HG03460 (cell line): ENCODE measurements around the gene MRGPRG.

Experiments used
- ATAC-seq: cut with Tn5 transposase; IDR thresholded peaks from one replicate; pipeline ENCODE4 v1.9.1; 2021; ENCODE audit not compliant: unreplicated experiment

Gene MRGPRG

DNA sequence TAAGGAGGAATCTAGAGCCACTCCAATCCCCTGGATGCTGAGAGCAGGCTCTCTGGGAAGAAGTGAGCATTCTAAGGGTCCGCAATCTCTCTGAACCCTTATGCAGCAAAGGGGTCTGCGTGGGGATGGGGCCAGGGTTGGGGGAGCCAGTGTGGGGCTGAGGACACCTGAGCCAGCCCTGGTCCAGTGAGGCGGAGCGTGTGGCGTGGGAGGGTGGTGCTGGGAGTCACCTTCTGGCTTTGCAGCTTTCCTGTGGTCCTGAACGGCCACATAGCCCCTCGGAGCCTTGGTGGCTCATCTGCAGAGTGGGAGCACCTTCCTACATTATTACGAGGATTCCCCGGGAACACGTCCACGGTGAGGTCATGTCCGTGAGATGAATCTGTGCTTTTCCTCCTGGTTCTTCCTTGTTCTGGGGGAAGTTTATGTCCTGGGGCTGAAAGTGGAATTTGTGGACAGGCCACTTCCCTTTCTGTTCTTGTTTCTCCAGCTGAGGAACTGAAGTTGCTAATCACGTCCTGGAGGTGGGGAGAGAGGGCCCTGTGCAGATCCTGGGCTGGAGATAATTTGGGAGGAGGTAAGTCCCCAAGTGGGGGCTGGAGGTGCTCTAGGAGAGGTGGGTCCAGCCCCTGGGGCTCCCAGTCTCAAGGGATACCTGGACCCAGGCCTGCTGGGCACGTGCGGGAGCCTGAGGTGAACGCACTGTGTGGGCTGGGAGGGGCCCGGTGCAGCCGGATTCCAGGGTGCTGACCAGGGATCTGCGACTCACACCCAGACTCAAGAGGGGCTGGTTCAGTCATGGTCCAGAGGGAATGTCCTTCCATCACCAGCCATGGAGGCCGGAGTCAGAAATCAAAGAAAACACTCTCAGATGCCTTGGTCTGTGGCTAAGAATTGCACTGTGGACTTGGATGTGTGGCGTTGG, 7.5 kb upstream of the MRGPRG start:
- no peak for ATAC-seq

DNA sequence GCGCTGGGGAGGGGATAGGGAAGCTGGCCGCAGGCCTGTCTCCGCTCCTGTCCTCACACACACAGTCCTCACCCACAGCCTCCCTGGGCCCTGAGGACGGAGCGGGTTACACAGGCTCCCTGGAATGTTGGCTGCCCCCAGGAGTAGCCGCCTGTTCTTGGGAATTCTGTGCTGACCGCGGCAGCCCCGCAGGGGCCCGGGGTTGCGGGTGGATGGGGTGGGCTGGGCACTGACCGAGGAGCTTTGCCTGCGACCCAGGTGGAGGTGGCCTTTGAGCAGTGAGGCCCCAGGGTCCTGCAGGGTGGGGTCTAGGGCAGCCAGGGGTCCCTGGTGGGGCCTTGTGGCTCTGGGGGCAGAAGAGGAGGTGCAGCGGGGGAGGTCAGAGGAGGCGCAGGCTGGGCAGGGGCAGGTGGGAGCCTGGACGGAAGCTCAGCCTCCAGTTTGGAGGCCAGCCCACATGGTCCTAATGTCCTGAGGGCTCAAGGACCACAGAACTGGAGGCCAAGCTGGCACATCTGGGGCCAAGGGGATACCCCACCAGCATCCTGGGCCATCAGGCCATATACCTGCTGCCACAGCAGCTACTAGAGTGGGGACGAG, 6.6 kb upstream of the MRGPRG start:
- ATAC-seq: no peak

DNA sequence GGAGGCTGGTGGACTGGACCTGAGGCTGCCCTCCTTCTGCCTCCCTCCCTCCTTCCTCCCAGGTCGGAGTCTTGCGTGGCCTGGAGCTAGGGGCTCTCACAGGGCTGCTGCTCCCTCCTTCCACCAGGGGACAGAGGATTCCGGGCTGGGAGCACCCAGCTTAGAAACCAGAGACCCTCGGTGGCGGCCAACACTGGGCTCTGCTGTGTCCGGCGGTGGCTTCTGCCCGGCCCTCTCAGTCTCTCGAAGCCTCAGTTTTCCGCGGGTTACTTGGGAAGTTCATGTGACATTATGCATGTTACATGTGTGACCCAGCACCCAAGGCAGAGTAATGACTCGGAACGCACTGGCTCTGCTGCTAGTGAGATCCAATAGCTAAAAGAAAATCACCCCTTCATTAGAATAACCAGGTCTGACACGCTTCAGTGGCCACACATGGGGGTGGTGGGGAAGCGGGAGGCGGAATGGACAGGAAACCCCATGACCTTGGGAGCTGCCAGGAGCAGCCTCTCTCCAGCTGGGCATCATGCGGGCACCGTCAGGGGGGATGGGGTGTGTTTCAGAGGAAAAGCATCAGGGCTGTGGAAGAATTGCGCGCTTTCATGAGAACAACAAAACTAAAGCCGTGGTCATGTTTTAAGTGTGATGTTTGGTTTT, 5.9 kb upstream of the MRGPRG start:
- no peak for ATAC-seq

DNA sequence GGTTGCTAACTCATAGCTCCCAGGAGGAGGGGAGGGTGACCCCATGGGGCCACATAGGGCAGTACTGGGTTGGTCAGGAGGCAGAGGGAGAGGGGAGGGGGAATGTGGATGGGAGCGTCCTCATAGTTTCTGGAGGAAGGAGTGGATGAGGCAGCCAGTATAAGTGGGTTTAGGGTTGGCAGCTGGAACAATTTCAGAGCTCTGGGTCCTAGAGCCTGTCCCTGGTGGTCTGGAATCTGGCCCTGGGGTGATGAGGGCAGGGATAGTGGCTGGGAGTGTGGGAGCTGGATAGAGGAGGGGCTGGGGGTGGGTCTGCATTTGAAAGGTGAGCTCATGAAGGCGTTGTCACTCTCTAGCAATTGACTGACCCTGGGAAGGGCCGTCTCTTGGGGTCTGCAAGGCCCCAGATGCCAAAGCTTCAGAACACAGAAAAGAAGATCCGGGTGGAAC, 5.3 kb upstream of the MRGPRG start:
- ATAC-seq: no peak

DNA sequence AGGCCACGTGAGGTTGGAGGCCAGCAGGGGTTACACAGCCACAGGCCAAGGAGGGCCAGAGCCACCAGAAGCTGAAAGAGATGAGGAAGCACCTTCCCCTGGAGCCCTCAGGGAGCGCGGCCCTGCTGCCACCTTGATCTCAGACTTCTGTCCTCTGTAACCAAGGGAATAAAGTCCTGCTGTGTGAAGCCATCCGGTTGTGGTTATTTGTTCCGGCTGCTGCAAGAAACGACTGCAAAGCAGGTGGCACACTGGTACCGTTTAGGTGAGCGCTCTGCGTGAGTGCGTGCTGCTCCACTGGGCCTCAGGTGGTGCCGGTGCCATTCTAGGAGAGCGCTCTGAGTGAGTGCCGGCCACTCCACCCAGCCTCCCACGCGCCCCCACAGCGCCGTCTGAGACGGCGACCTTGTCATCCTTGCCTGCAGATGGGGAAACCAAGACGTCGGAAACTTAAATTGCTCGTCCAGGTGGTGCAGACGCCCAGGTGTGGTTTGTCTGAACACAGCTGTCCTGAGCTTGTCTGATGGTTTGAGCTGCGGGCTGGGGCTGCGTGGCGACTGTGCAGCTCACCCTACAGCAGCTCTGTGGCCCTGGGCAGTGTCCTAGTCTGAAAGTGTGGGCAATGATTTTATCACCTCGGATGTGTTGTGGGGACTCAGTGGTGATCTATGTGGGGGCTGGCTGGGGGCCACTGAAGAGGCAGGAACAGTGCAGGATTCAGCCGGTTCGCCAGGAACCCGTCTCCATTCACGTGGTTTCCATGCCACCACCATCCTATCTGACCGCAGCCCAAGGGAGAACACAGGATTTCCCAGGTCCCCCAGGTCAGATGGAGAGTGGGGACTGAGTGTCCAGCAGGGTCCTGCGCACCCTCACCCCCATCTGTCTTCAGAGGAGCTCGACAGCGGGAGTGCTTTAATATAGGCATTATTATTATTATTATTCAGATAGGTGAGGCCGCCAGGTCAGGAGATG, 4.6 kb upstream of the MRGPRG start:
- no peak for ATAC-seq

DNA sequence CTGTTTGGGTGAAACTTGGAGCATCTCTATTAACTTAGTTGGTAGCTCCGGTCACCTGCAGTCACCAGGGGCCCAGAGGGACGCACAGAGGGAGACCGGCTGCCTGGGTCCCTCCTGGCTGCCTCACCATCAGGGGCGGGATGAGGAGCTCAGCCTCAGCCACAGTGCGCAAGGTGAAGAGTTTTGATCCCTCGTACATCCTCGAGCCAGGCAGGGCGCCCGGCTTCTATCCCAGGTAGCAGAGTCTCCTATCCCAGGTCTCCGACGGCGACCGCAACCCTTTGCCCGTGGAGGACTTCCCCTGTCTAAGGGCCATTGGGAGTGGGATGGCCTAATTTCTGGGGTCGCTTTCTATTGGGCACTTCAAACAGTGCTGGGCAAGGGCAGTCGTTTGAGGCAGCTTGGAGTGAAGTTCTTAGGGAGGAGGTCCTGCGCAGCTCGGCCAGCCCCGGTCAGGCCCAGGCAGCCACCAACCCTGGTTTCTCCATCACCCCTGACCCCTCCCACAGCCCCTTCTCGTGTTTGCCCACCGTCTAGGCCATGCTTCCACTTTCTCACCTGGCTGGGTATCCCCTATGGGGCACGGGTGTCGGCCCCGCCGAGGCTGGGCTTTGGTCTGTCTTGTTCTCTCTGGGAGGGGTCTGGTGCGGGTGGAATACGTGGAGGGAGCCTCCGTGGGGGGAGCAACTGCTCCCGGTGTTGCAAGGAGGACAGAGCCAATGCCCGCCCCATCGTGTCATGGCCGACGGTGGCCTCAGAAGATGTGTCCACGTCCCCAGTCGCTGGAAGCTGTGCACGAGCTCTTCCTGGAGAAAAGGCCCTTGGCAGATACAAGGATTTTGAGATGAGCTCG, 3.6 kb upstream of the MRGPRG start:
- ATAC-seq: no peak

DNA sequence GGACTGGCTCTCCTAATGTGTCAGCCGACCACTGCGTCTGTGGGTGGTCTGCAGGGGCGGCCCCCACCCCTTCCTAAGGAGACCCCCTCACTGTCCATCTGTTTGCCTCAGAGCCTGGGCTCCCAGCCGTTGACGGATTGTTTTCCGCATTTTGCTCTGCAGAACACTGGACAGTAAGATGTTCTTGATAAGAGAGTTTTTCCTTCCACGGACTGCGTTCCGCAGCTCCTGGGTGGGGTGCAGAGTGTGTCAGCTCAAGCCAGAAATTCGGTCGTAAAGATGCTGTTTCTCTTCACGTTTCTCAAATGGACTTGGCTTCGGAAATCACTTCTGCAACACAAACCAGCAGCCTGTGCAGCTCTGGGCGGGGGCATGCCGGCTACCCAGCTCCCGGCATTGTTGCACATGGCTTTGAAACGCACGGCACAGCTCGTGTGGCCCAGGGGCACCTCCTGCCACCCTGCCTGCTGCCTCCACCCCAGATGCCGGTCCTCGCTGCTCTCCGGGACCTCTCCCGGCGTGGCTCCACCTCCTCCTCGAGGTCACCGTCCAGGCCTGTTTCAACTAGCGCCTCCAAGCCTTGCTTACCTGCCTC, 2.9 kb upstream of the MRGPRG start:
- no peak for ATAC-seq

DNA sequence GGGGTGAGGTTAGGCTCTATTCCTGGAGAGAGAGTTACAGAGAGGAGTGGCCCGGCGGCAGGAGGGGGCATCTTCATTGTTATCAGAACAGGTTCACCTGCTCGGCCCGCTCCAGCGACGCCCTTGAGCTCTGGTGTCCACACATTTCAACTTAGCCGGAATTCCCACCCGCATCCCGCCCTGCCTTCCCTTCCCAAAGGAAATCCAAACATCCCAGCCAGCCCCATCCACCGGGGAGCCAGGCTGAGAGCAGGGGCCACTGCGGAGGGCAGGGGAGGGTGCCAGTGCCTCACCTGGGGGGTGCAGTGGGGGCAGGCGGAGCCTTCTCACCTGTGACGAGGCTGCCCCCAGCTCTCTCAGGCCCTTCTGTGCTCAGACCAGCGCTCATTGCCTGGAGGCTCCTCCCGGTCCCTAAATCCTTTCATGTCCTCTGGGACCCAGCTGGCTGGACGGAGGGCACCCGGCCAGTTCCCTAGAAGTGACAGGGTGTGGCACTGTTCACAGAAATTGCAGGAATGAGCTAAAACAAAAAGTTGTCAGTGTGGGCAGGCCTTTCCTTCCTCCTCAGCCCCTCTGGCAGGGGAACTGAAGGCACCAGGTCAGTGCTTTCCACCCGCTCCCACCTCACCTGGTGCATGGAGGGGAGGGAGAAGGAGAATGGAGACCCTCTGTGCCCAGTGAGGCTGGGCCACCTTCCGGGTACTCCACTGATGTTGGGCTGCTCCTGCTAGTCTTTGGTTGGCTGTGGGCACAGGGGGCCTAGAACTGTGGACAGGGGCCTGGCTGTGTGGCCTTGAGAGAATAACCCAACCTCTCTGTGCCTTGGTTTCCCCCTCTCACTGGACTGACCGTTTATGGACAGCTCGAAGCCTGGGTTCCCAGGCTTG, 2.2 kb upstream of the MRGPRG start:
- no peak for ATAC-seq

DNA sequence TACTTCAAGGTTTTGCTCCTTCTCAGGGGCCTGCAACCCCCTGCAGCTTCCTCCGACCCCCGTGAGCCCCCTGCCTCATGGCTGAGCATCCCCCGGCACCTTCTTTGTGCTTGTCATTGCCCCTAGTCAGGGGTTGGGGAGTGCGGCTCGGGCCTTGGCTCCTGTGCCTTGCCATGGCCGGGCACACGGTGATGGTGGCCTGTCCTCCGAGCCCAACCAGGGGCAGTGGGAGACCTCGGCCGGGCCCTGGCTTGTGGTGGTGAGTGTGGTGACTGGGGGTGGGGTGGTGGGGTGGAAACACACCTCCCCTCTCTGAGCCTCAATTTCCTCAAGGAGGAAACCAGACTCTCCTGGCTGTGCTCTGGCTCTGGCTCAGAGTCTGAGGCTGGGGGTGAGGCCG, 1.5 kb upstream of the MRGPRG start:
- ATAC-seq: no peak

DNA sequence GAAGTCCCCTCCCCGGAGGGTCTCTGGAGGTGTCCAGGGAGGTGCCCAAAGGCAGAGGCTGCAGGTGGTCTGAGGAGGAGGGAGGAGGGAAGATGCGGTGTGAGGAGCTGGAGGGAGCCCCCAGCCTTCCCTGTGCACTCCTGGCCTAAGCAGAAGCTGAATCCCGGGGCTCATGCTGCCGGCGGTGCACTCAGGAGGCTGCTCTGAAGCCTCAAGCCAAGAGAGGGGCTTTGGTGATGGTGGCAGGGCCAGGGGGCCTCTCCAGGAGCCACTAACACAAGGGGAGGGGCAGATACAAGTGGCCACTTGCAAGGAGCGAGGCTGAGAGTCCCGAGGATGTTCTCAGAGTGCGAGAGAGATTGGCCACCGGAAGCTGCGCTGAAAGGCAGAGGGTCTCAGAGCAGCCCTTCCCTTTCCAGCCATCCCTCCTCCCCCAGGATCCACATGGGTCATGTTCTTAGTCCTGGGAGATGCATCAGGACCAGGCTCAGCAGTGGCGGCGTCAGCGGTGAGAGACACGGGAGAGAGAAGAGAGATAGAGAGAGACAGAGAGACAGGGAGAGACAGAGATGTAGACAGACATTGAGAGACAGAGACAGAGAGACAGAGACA, 774 bp upstream of the MRGPRG start:
- ATAC-seq: no peak

DNA sequence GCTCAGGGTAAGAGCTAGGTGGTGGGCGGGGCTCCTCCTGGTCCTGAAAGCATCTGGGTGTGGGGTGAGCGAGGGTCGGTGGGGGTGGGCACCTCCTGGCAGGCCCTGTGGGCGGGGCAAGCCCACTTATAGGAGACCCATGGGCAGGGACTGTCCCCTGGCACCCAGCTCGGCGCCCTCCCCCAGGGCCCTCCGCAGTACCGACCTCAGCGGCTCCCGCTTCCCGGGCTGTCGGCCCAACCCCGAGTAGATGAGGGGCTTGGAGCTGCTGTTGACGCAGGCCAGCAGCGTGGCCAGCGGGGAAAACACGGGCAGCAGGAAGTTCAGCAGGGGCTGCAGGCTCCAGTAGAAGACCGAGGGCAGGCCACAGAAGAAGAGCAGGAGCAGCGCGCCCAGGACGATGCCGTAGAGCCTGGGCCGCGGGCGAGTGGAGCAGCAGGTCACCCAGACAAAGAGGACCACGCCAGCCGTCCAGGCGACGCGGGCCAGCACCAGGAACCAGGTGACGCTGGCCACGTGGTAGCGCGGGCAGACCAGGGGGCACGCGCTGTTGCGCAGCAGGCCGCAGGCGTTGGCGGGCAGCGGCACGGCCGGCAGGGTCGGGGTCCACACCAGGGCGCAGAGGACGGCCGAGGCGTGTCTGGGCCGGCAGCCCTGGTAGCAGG, 663 bp downstream of the MRGPRG start:
- no peak for ATAC-seq

DNA sequence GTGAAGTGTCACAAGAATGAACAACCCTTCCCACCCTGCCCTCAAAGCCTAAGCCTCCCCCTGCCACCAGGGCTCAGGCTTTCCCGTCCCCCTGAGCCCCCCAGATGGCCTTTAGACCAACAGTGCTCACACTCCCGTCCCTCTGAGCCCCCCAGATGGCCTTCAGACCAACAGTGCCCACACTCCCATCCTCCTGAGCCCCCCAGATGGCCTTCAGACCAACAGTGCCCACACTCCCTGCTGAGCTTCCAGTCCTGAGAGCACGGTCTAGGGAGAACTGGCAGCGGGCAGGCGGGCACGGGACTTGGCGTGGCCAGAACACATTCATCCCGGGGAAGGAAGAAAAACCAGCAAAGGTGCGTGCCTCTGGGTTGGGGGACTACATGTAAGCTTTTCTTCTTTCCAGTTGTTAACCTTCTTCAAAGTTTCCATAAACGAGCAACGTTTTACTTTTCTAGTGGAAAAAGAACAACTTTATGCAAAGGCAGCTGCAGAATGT, 2.5 kb downstream of the MRGPRG start:
- ATAC-seq: no peak

DNA sequence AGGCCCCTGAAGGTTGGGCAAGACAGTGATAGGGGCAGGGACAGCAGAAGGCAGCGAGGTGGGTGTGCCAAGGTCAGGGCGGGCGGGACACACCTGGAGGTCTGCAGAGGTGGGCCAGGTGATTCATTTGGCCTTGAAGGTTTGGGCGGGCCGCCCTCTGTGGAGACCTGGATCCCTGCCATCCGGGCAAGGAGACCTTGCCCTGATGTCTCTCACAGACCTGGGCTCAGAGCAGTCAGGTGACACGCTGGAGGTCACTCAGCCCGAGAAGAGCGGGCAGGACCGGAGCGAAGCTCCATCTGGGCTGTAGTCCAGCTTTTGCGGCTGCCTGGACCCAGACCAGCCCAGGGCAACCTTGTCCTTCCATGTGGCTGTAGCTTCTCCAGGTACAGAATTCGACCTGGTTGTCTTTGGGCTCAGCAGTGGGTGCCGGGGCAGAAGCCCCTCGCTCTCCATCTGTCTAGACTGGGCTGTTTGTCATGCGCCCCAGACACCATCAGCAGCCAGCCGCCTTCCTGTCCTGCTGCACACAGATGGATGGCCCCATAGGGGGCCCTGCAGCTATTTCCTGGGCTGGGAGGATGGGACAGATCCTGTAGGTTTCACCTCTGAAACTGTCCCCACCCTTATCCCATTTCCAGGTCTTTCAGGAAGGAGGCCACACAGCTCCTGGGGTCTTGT, 3.1 kb downstream of the MRGPRG start:
- no peak for ATAC-seq

DNA sequence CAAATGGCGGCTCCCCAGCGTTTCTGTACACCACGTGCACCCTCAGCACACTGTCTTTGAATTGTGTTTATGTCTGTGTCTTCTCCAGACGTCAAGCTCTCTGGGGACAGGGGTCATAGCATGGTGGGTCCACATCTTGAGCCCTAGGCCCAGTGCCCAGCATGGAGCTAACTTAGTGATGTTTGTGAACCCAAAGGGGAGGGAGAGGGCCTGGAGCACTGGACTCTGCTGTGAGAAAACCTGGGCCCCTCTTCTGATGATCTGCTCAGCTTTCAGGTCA, 4.3 kb downstream of the MRGPRG start:
- no peak for ATAC-seq

DNA sequence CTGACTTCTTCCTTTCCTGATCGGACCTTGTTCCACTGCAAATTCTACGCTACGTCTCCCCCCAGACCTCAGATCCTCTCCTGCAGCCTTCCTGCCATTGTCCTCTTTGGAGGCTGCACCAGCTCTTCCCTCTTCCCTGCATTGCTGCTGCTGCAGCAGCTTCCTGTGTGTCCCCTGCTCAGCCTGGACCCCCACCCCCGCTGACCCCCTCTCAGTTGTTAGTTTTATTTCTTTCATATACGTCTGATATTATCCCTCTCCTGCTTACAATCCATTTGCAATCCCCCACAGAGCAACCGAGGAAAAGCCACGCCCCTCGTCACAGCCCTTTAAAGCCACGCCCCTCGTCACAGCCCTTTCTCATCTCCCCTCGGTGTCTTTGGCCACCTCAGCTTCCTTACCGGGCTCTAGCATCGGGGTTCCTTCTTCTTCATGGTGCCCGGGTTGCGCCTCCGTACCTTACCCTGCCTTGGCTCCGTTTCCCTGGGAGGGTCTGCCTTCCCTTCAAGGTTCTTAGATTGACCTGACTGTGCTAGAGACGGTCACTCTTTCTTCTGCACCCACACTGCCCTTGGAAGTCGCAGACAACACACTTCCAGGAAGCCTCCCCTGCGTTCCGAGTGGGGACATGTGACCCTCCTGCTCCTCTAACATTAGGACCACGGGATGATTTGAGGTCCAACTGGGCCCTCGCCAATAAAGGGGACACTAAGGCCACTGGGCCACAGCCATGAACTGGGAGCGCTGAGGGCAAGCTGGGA, 4.8 kb downstream of the MRGPRG start:
- no peak for ATAC-seq

DNA sequence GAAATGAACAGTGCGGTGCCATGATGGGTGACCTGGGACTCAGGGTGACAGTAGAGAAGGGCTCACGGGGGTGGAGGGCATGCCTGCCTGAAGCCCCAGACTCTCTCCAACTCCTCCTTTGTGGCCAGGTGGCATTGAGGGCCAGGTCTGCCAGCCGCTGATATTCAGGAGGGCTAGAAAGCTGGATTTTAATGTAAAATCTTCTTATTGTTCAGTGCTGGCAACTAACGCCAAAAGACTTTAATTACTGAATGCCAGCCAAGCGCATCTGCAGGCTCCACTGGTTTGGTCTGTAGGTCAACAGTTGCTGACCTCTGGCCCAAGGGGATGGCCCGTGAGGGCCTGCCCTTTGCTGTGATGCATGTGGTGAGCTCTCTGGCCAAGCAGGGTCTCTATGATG, 10.3 kb downstream of the MRGPRG start:
- no peak for ATAC-seq
